HG02623 (cell line): Measurements from ENCODE around the gene MAPT.
"Not testable (repeated sequence)": the region's sequence is repeated elsewhere in the genome, so short reads cannot be mapped to it uniquely, and the experiment has no call there.

Source experiments
- ATAC-seq: cut with Tn5 transposase; IDR thresholded peaks from one replicate; pipeline ENCODE4 v1.9.1; 2021; ENCODE audit warnings: moderate library complexity; ENCODE audit not compliant: unreplicated experiment

MAPT gene

DNA sequence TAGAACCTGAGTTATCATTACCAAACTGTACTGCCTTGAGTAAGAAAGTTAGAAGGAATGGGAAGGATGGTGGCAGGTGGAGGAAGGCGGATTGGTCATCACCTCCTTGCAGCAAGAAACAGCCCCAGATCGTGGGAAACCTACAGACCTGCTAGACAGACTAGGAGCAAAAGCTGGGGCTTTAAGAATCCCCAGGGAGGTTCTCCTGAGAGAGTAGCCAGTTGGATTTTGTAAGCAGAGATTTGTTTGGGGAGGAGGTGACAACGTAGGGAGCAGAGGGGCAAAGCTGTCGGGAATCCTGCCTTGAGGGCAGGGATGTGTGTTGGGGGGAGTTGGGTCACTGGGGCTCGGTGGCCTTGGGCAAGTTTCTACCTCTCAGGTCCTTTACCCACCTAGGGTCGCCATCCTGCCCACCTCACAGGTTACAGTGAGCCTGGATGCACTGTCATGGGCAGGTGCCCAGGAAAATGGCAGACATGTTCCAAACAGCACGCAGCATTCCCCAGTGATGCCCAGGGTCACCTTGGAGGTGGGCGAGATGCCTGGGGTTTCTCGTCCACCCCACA, 55.5 kb downstream of the MAPT start:
- ATAC-seq = no peak

DNA sequence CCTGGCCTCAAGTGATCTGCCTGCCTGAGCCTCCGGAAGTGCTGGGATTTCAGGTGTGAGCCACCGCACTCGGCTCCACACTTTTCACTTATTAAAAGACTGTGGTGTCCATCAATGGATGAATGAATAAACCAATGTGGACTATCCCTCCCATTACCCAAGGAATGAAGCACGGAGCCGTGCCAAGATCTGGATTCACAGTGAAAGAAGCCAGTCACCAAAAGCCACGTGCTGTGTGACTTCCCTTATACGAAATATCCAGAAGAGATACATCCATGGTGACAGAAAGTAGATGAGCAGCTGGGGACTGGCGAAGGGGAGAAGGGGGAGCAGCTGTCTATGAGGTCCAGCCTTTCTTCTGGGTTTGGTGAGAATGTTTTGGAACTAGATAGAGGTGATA, 56.5 kb downstream of the MAPT start:
- ATAC-seq = no peak

DNA sequence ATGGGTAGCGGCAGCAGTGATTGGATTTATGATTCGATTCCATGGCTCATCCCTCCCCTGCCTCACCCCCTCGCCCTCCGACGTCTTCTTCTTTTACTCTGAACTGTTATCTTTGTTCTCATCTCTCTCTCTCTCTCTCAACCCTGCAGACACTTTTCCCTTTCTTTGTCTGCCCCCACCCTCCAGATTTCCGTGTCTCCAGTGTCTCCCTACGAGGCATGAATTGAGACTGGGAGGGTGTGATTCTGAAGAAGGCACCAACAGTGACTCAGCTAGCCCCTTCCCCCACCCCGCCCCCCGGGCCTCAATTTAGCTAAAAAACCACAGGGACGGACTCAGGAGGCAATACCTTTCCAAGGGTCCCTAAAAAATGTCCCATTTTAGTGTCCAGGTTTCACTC, 57.0 kb downstream of the MAPT start:
- ATAC-seq = no peak

DNA sequence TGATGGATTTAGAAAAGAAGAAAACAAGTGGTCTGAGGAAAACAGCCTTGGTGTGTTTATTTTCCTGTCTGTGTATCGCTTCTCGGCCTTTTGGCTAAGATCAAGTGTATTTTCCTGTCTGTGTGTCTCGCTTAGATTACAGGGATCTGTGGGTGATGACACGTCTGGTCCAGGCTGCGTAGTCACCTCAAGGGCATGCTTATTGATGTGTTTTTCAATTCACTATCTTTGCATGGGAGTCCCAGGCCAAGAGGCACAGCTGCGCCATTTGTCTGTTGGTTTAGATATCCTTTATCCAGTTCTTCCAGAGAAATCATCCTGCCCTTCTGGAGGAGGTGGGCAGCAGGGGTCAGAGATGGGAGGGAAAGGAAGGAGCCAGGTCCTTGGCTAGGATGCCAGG, 57.6 kb downstream of the MAPT start:
- no peak for ATAC-seq

DNA sequence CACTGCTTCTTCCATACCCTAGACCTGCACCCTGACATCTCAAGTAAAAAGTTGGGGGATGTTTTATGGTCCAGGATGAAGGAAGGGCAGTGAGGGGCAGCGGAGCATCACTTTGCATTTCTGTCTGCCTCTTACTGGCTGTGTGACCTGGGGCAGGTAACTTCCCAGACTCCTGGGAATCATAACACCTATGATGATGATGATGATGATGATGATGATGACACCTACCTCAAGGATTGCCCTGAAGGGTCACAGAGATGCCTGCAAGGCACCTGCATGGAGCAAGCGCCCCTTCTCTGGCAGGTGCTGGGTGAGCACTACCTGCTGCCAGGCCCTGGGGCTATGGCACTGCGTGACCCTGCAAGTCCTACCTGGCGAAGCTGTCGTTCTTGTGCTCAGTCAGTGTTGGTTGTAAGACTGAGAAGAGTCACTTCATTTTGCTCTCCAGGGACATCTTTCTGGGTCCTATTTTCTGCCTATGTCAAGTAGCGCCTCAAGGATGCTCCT, 58.5 kb downstream of the MAPT start:
- no peak for ATAC-seq

DNA sequence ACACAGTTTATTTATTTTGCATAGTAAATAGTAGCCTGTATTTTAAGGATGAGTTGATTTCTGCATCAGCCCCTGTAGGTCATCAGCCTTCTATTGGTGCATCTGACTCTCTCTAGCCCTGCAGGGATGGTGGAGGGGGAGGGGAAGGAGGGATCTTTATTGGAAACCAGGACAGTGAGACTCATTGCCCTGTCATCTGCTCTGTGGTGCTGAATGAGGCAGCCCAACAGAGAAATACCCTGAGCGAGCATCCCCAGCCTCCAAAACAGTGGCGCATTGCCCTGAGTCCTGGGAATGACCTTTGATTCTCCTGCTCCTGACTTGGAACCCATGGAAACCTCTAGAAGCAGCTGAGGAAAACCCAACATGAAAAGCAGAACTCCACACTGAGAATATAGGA, 59.2 kb downstream of the MAPT start:
- no peak for ATAC-seq

DNA sequence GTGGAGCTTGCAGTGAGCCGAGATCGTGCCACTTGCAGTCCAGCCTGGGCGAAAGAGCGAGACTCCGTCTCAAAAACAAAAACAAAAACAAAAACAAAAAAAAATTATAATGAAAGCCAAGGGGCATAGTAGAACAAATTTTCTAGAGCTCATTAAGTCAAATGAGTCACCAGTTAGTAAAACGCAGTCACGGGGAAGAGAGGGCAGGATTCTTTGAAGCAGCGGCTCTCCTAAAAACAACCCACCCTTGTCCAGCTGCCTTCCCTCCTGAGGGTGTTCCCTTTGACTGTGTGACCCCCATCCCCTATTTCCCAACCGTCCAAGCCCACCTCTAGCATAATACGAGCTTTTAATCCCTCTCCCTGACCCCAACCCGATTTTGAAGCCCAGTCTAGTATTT, 60.6 kb downstream of the MAPT start:
- ATAC-seq = no peak

DNA sequence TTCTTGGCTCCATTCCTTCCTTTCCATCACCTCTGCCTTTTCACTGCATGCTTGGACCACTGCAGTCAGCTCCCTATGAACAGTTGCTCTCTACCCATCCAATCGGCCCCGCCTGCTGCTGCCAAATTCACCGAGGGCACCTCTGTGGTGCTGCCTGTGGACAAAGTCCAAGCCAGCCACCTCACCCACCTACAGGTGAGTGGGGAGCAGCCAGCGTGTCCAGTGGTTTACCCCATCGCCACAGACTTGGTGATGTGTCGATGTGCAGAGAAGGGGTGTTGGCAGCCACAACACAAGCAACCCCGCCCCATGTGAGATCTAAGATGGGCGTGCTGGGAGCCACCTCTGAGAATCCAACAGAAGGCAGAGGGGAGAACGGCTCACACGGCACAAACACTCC, 61.0 kb downstream of the MAPT start:
- no peak for ATAC-seq

DNA sequence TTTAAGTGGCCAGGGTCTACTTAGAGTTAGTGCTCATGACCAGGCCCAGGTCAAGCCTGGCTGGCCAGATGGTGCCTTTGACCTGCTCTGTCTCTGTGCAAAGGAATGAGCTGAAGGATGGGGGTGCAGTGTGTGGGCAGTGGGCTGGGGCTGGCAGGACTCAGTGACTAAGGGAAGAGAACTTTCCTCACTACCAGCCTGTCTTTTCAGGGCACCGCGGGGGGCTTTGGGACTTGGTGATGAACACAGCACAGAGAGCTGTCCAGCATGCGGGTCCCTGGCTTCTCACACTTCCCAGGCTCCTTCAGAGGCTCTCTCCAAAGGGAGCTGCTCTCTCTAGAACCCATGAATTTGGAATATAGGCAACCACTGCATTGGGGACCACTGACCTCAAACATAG, 61.7 kb downstream of the MAPT start:
- no peak for ATAC-seq

DNA sequence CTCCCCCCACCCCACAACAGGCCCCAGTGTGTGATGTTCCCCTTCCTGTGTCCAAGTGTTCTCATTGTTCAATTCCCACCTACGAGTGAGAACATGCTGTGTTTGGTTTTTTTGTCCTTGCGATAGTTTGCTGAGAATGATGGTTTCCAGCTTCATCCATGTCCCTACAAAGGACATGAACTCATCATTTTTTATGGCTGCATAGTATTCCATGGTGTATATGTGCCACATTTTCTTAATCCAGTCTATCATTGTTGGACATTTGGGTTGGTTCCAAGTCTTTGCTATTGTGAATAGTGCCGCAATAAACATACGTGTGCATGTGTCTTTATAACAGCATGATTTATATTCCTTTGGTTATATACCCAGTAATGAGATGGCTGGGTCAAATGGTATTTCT, 62.4 kb downstream of the MAPT start:
- not testable (repeated sequence) for ATAC-seq

DNA sequence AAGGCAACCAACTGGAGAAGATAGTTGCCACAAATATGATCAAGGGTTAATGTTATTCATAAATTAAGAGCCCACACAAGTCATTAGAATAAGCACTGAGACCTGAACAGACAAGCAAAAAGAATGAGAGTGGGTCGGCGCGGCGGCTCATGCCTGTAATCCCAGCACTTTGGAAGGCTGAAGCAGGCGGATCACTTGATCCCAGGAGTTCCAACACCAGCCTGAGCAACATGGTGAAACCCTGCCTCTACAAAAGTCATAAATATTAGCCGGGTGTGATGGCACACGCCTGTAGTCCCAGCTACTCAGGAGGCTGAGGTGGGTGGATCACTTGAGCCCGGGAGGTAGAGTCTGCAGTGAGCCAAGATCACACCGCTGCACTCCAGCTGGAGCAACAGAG, 64.0 kb downstream of the MAPT start:
- no peak for ATAC-seq

DNA sequence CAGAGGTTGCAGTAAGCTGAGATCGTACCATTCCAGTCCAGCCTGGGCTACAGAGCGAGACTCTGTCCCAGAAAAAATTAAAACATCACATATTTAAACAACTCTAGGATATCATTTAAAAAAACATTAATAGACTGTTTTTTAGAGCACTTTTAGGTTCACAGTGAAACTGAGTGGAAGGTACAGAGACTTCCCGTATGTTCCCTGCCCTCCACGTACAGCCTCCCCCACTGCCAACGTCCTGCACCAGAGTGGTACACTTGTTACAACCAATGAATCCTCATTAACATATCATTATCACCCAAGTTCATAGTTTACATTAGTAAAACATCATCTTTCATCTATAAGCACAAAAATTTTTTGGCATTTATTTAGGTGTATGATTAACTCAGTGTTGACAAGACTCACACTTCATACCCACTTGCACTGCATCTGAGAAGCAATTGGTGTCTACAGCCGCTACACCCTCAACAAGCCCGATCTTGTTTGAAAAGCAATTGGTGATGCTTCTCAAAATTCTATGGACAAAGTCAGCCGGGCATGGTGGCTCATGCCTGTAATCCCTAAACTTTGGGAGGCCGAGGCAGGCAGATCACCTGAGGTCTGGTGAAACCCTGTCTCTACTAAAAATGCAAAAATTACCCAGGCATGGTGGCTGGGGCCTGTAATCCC, 64.8 kb downstream of the MAPT start:
- ATAC-seq = no peak

DNA sequence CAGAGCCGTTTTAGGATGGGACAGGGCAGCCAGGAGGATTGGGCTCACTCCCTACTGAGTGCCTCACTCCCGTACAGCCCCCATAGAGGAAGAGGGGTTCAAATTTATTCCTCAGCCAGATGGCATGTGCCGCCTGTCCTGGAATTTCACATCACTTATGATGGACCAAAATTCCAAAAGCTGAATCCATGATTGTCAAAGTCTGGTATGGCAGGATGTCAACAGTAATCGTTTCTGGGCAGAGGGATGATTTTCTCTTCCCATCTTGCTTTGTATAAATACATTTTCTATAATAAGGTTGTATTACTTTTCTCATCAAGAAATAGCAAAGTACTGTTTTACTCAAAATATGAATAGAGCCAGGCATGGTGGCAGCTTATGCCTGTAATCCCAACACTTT, 66.0 kb downstream of the MAPT start:
- no peak for ATAC-seq

DNA sequence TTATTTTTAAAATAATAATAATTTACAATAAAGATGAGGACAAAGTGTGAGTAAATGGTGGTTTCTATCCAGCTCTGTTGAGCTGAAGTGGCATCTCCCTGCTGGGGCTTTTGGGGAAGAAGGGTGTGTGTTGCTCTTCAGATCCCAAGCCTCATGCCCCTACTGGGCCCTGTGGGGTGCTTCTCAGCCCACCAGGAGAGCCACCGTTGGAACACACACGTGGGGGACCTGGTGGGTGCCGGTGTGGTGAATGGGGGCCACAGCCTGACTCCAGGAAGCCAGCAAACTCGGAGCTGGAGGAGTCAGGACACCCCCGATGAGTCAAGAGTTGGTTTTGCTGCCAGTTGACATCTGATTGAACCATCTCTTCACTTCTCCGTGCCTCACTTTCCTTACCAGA, 66.9 kb downstream of the MAPT start:
- no peak for ATAC-seq

DNA sequence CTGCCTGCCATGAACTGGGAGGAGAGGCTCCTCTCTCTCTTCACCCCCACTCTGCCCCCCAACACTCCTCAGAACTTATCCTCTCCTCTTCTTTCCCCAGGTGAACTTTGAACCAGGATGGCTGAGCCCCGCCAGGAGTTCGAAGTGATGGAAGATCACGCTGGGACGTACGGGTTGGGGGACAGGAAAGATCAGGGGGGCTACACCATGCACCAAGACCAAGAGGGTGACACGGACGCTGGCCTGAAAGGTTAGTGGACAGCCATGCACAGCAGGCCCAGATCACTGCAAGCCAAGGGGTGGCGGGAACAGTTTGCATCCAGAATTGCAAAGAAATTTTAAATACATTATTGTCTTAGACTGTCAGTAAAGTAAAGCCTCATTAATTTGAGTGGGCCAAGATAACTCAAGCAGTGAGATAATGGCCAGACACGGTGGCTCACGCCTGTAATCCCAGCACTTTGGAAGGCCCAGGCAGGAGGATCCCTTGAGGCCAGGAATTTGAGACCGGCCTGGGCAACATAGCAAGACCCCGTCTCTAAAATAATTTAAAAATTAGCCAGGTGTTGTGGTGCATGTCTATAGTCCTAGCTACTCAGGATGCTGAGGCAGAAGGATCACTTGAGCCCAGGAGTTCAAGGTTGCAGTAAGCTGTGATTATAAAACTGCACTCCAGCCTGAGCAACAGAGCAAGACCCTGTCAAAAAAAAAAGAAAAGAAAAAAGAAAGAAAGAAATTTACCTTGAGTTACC, 68.0 kb downstream of the MAPT start:
- no peak for ATAC-seq

DNA sequence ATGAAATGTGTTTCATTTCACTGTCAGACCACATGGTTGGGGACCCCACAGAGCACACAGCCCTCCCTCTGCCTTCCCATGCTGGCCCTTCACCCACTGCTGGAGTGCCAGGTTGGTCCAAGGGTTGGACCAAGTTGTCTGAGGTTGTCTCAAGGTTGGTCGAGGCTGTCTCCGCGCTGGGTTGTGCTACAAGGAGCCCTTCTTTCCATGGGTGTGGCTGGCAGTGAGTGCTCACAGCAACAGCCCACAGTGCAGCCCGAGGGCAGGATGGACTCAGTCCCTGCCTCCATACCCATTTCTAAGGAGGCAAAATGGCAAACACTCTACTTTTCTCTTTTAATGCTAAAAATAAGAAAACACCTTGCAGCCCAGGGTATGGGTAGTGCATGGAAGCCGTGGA, 68.9 kb downstream of the MAPT start:
- no peak for ATAC-seq

DNA sequence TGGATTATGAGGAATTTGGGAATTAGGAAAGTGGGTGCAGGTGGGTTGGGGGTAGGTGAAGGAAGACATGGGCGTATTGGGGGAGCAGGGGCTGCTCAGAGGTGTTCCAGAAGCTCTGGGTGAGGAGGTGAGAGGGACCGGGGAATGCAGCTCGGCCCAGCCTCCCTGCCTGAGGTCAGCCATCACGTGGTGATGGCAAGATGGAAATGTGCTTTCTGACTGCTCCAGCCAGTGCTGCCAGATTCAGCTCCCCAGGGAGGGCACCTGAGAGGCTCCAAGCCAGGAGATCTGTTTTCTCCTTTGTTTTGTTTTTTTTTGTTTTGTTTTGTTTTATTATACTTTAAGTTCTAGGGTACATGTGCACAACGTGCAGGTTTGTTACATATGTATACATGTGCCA, 69.5 kb downstream of the MAPT start:
- no peak for ATAC-seq

DNA sequence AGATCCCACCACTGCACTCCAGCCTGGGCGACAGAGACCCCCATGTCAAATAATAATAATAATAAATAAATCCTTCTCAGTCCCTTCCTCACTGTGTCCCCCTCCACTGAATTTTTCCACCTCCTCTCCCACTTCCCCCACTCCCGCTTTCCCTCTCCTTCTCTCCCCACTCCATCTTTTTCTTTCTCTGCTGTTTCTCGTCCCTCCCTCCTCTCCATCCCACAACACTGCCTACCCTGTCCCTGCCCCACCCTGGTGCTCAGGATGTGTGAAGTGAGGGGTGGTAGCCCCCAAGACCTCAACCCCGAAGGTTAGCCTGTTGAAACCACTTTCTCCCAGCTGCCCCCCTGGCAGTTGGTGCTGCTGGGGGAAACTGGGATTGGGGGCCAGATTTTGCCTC, 70.3 kb downstream of the MAPT start:
- ATAC-seq = no peak

DNA sequence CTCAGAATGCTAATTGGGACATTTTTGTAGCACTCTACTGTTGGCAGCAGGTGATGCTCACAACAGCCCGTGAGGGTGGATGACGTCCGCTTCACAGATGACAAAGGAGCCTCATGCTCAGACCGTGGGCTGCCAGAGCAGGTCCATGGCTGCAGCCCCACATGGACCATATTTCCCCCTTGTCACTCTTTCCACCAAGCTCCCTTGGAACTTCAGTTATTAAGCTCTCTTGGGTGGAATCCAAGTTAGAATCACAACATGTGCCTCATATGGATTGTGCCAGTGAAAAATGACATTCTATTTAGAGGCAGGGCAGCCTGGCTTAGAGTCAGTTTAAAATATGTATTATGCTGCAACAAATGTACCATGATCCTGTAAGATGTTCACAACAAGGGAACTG, 71.5 kb downstream of the MAPT start:
- no peak for ATAC-seq

DNA sequence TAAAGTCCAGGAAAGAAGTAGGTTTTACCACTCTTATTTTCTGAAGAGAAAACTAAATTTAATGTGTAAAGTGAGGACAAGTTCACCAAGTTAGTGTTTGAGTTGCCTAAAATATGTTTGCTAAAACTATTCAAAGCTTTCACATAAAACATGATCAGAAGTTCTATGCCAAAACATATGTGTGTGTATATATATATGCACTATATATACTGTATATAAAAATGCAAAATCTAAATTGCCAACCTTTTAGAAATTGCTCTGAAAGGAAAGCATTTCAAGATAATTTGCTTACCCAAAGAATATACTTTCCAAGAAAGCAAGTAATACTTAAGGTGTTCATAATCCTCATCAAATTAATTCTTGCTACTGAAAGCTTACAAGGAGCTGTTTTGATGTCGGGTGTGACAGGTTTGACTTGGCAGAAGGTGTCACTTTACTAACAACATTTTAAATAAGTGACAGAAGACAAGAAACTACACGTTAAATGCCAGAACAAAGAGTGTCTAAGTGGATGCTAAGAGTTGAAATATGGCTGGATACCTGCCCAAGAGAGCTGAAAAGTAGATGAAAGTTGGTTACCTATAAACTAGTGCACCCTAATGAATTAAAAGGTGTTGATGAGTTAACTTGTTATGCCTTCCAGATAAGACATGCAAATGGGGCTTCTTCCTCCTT, 72.4 kb downstream of the MAPT start:
- ATAC-seq = no peak

DNA sequence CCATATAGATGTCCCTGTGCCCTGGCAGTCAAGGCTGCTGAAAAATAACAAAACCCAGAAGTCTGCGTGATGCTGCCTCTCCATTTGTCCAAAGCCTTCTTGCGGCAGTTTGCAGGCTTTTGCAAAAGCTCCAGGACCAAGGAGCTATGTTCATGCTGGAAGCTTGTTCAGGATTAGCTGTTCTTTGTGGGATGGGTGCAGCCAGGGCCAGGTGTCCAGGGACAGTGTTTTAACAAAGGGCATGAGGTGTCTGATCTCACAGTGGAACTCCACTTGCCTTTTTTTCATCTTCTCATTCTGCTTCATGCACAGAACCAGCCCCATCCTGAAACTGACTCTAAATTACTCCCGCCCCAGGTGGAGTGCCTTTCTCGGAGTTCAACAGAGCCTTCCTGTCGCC, 73.0 kb downstream of the MAPT start:
- ATAC-seq = no peak

DNA sequence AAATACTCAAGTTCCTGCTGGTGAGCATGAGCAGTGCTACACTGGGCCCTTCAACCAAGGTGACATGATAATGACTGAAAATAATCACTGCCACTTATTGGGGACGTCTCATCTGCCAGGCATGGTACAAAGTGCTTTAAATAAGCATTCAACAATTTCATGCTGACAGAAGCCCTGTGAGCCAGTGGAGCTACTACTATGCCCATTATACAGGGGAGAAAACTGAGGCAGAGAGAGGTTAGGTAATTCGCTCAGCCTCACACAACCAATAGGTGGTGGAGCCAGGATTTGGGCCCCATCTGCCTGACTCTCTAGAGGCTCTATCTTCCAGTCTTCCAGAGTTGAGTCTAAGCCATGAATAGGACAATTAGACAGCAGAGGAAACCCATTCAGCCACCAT, 74.4 kb downstream of the MAPT start:
- ATAC-seq = no peak
